ENCODE data around the gene PRICKLE2.

- TF ChIP-seq CTCF (IDR thresholded peaks at IDR 0.05) (no peak), POLR2A (IDR thresholded peaks at IDR 0.05) (no peak)
These were observed 94.8 kb downstream of the PRICKLE2 start for GRCh38 chr3:64130436-64130835.
